Cardiac muscle cell (in vitro differentiated cells and primary cell): ENCODE results near the gene TNFRSF25. TPM values are rescaled to one million over a fixed set of nuclear protein-coding genes. Genes with fewer than 3 reads are reported as not detected.
A peak's percentile ranks its signal among the peaks of the same experiment; 100 is the strongest.

Experiments used
- DNase-seq, 2 donors: peaks; one replicate each; pipeline versions ENCODE4 v3.0.0 to v3.0.0-alpha.2; 2010 to 2017; ENCODE audit warnings: low read depth in 1 of 2, low spot score in 1 of 2
- H3K27ac ChIP-seq: fragments of 200-600 bp; sonication (generic); 2 replicates; pipeline ENCODE4 v1.5.1; 2016
- H3K27me3 ChIP-seq: fragments of 200-600 bp; sonication (generic); 2 replicates; pipeline ENCODE4 v1.6.0; 2016; ENCODE audit warnings: control low read depth
- H3K36me3 ChIP-seq: fragments of 200-600 bp; sonication (generic); 2 replicates; pipeline ENCODE4 v1.5.1; 2016; ENCODE audit warnings: control low read depth
- H3K4me1 ChIP-seq: fragments of 200-600 bp; sonication (generic); 2 replicates; pipeline ENCODE4 v1.8.1; 2017; ENCODE audit warnings: low read depth, mild to moderate bottlenecking, mixed run types
- H3K4me3 ChIP-seq: fragments of 200-600 bp; sonication (generic); 2 replicates; pipeline ENCODE4 v1.5.1; 2016; ENCODE audit warnings: mild to moderate bottlenecking
- H3K9me3 ChIP-seq: fragments of 200-600 bp; sonication (generic); 2 replicates; pipeline ENCODE4 v1.5.1; 2017; ENCODE audit warnings: low read depth, mild to moderate bottlenecking, control low read depth
- polyA plus RNA-seq: library from polyadenylated mRNA; unstranded; fragments of >200 nt; fragmentation: Nextera tagmentation; extraction: Ambion mirVana; gene quantifications from 2 replicates; pipeline ENCODE4 v1.2.1, GENCODE V29; 2016
- total RNA-seq: library from RNA; depleted of rRNA; stranded (reverse); fragments of >200 nt; gene quantifications from 2 replicates; pipeline ENCODE4 v1.2.3, GENCODE V29; 2016
- TF ChIP-seq, protein P1 (sequence below): IDR thresholded peaks from 2 replicates; pipeline ENCODE4 v1.5.1; 2012; ENCODE audit warnings: low read depth, mild to moderate bottlenecking, low read length

TNFRSF25 gene
- total and polyA plus RNA-seq, 2 experiments from 2014 or later: 11.8 to 31.4 TPM

DNA sequence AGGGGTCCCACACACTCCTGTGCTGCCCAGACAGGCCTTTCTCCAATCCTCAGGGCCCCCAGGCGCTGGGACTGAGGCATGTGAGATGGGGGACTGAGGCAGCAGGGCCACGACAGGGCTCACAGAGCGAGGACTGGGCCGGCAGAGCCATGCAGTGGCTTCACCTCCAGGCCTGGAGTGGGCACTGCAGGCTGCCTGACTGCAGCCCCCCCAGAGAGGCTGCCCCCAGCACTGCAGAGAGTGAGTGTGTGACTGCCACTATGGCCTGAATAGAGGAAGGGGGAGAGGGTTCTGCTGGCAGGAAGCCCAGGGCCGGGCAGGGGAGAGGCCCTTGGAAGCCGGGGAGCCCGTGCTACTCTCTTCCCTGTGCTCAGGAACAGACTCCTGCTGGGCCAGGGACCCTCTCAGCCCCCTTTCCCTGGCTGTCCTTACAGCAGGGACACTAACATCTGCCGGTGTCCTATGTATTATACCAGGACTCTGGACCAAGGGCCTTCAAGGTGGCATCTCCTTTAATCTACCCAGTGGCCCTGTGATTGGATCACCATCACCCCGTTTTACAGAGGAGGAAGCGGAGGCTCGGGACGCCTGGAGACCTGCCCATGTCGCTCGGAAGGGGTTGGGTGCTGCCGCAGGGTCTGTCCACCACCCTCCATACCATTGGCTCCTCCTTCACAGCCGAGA, 45.7 kb upstream of the TNFRSF25 start:
- DNase-seq: no peak
- TF ChIP-seq, protein P1, sequence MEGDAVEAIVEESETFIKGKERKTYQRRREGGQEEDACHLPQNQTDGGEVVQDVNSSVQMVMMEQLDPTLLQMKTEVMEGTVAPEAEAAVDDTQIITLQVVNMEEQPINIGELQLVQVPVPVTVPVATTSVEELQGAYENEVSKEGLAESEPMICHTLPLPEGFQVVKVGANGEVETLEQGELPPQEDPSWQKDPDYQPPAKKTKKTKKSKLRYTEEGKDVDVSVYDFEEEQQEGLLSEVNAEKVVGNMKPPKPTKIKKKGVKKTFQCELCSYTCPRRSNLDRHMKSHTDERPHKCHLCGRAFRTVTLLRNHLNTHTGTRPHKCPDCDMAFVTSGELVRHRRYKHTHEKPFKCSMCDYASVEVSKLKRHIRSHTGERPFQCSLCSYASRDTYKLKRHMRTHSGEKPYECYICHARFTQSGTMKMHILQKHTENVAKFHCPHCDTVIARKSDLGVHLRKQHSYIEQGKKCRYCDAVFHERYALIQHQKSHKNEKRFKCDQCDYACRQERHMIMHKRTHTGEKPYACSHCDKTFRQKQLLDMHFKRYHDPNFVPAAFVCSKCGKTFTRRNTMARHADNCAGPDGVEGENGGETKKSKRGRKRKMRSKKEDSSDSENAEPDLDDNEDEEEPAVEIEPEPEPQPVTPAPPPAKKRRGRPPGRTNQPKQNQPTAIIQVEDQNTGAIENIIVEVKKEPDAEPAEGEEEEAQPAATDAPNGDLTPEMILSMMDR: no peak

DNA sequence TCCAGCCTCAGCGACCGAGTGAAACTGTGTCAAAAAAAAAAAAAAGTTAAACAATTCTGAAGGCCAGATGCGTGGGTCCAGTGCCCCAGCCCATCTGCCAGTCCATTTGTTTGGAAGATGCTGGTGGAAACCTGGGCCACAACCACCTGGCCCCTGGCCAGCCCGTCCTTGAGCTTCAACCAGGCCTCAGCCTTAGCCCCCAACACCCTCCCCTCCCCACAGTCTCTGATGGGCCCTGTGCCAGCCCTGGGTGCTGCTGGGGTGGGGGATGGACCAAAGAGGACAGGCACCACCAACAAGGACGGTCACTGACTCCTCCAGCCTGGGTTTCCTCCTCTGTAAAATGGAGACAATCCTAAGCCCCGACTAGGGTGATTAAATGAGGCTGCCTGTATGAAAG, 45.1 kb upstream of the TNFRSF25 start:
- H3K4me1 ChIP-seq: peaks cover 4% of the 10 kb centered on the region

More for the DNA sequence above, 45.7 kb upstream of the TNFRSF25 start:
- H3K9me3 ChIP-seq: no peaks in the 10 kb centered on the region
- H3K36me3 ChIP-seq: no peaks in the 10 kb centered on the region
- H3K4me3 ChIP-seq: no peak overlapping the region
- H3K27ac ChIP-seq: no peak overlapping the region
- peaks cover 4% of the 10 kb centered on the region for H3K4me1 ChIP-seq
- no peaks in the 10 kb centered on the region for H3K27me3 ChIP-seq

DNA sequence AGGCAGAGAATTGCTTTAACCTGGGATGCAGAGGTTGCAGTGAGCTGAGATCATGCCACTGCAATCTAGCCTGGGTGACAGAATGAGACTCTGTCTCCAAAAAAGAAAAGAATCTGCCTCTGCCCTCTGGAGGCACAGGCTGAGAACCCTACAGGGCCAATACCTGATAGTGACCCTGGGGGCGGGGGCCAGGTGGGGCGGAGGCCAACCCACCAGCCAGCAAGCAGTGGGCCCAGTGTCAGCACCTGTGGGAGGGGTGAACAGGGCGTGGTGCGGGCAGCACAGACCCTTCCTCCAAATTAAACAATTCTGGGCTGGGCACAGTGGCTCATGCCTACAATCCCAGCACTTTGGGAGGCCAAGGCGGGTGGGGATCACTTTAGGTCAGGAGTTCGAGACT, 44.5 kb upstream of the TNFRSF25 start:
- H3K4me1 ChIP-seq: peaks cover 1% of the 10 kb centered on the region
- no peaks in the 10 kb centered on the region for H3K36me3 ChIP-seq
- no peak overlapping the region for H3K27ac ChIP-seq
- no peak overlapping the region for H3K4me3 ChIP-seq
- H3K9me3 ChIP-seq: no peaks in the 10 kb centered on the region
- no peak for DNase-seq
- no peaks in the 10 kb centered on the region for H3K27me3 ChIP-seq
- TF ChIP-seq, protein P1: no peak

More for the DNA sequence above, 45.1 kb upstream of the TNFRSF25 start:
- Histone ChIP-seq H3K4me3 (no peak overlapping the region), H3K27me3 (no peaks in the 10 kb centered on the region), H3K27ac (no peak overlapping the region), H3K36me3 (no peaks in the 10 kb centered on the region), H3K9me3 (no peaks in the 10 kb centered on the region)
- TF ChIP-seq, protein P1: no peak
- no peak for DNase-seq

DNA sequence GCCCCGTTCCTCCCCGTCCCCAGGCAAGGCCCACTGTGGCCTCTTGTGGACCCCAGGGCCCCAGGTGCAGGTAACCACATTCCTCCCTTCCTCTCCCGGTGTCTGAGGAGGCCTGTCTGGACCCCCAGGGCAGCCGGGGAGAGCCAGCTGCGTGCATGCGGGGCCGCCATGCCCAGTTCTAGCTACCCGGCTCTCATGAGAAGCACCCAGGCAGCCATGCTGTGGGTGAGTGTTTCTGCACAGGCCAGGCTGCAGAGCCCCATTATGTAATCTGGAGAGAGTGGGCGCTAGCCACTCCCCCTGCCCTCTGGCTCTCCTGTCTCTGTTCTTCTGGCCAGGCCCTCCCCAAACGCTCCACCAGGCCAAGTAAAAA, 43.9 kb upstream of the TNFRSF25 start:
- Histone ChIP-seq H3K9me3 (no peaks in the 10 kb centered on the region), H3K27ac (no peak overlapping the region), H3K27me3 (no peaks in the 10 kb centered on the region), H3K36me3 (no peaks in the 10 kb centered on the region), H3K4me1 (no peaks in the 10 kb centered on the region), H3K4me3 (no peak overlapping the region)
- peak in 1 of 2 donors; percentile 35 for DNase-seq
- TF ChIP-seq, protein P1: no peak

DNA sequence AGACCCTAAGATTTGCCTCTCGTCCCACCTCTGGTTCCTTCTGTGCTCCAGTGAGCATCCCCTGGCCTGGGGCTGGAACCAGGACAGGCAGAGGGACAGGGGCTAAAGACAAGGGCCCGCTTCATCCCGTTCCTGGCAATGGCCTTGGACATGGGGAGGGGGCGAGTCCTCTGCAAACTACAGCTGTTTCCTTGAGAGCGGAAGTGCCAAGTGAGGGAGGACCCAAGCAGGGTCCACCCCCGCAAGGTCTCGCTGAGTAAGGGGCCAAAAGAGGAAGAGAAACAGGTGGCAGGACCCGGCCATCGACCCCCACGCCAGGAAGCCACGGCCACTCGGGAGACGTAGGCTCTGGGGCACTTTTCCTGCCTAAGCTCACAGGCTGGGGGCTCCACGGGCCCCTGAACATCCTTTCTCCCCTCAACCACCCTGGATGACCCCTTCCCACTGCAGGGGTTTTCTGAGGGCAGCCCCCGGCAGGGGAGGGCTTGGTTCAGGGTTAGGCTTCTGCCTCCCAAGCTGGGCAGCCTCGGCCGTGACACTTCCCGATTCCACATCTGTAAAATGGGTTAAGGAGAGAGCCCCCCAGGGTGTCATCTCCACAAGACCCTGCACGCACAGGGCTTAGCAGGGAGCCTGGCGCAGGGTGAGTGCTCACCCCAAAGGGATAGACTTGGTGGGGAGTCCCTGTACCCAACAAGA, 43.4 kb upstream of the TNFRSF25 start:
- H3K27ac ChIP-seq: no peak overlapping the region
- H3K9me3 ChIP-seq: no peaks in the 10 kb centered on the region
- no peaks in the 10 kb centered on the region for H3K36me3 ChIP-seq
- no peaks in the 10 kb centered on the region for H3K4me1 ChIP-seq
- TF ChIP-seq, protein P1: no peak
- no peaks in the 10 kb centered on the region for H3K27me3 ChIP-seq
- no peak for DNase-seq
- no peak overlapping the region for H3K4me3 ChIP-seq
